Measurements from ENCODE around the gene ARHGAP21.

Gene ARHGAP21

GRCh38 chr10:24590697-24591457 lies 132.8 kb downstream of the ARHGAP21 start:
- no peak for DNase-seq (ENCODE audit: low read depth, low spot score)
- H3K27ac ChIP-seq: no peak overlapping the region

DNA sequence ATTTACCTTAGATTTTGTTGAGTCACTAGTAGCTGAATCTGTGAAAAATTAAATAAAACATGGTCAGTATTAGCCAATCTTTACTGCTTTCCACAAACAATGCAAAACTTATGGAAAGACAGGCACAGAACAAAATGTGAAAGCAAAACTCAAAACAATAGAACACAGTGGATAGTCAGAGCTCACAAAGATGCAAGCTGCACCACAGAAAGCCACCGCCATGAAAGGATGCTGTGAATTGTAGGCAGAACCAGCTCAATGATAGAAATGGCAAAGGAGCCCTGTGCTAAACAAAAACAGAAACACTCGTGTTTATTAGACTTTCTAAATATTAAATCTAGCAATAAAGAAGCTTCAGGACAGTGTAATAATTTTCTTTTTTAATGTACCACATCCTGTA lies 134.4 kb downstream of the ARHGAP21 start:
- DNase-seq (ENCODE audit: low read depth, low spot score): no peak
- H3K27ac ChIP-seq: no peak overlapping the region

DNA sequence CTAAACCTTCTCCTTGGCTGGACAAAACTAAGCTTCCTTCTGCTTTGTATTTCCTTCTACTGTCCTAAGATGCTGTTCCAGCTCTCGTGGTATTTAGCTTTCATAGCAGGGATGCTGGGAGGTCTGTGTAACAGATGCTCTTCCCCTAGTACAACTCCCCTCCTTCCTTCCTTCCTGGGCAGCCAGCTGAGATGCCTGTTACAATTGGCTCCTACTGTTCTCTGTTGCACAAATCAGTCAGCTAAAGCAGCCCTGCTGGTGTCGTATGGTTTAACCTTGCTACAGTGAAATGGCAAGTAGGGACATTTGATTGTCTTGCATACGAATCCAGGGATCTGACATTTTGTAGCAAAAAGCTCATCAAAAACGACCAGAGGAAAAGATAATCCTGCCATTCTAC lies 143.8 kb downstream of the ARHGAP21 start:
- no peak for DNase-seq (ENCODE audit: low read depth, low spot score)
- no peak overlapping the region for H3K27ac ChIP-seq

GRCh38 chr10:24579448-24579847 lies 144.2 kb downstream of the ARHGAP21 start:
- no peak overlapping the region for H3K27ac ChIP-seq
- no peak for DNase-seq (ENCODE audit: low read depth, low spot score)

DNA sequence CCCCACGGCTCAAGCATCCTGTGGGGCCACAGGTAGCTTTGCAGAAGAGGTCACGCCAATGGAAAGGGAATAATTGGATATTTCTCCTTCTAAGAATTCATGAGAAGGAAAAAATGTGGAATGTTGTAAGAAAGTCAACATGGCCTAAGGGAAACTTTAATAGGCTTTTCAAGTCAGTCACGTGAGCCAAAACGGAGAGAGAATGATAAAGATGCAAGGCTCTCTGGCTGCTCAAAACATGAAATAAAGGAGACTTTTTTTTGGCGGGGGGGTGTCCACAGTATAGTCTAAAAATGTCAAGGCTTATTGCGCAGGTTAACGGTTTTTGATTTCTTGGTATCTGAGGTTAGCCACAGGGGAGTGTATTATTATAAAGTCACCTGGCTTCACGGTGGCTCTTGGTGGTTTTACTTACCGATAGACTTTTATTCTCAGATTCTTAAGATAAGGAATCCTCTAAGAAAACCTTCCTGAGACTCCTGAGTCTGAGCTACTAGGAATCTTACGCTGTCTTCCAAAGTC lies 148.1 kb downstream of the ARHGAP21 start:
- no peak overlapping the region for H3K27ac ChIP-seq
- no peak for DNase-seq (ENCODE audit: low read depth, low spot score)

DNA sequence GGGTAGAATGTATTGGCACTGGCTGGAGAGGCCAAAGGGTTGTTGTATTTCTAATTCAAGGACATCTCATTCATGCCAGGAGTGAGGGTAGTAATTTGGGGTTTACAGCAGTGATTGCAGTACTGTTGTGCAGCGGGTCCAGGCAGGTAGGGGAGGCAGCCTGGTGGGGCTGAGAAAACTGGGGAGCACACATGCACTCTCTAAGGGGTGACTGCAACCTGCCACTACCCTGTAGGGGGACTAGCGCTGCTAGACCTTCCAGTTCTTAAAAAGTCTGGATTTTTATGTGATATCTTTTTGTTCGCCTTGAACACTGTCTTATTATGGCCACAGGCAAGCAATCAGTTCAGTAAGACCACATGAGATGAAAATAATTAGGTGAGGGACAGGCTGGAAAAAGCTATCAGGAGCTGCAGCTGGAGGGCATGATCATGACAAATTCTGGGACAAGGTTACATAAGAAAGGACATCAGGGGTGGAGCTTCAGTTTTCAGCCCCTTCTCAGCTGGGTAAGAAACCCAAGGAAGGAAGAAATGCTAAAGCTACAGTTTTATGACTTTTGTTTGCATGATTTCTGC lies 149.0 kb downstream of the ARHGAP21 start:
- H3K27ac ChIP-seq: no peak overlapping the region

GRCh38 chr10:24574161-24574560 lies 149.5 kb downstream of the ARHGAP21 start:
- no peak for DNase-seq (ENCODE audit: low read depth, low spot score)
- H3K27ac ChIP-seq: no peak overlapping the region

More for the DNA sequence above, 149.0 kb downstream of the ARHGAP21 start:
- DNase-seq (ENCODE audit: low read depth, low spot score): no peak

DNA sequence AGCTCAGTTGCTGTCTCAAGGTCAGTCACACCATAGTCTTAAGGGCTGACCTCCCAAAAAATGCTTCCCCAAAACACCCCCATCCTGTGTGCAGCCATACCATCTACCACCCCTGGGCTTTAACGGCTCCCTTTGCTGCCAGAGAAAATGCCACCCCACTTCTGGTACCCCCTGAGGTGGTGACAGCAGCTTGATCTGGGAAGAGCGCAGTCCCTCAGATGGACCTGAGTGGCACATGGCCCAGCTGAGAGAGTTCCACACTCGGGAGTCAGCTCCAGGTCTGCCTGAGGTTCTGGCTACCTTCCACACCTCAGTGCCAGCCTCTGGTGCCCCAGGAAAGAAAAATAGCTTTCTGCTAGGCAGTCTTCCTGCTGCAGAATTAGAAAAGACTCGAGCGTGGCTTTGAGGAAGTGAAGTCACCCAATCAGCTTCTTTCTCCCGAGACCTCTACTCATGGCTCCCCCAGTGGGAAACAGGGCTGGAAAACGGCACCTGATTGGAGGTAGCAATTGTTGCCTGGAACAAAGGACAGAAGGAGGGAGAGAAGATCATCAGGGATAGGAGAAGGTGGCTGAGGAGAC lies 151.7 kb downstream of the ARHGAP21 start:
- H3K27ac ChIP-seq: no peak overlapping the region
- no peak for DNase-seq (ENCODE audit: low read depth, low spot score)

- no peak for DNase-seq (ENCODE audit: low read depth, low spot score)
- H3K27ac ChIP-seq: no peak overlapping the region
Observed at GRCh38 chr10:24570658-24571426, 152.8 kb downstream of the ARHGAP21 start.

DNA sequence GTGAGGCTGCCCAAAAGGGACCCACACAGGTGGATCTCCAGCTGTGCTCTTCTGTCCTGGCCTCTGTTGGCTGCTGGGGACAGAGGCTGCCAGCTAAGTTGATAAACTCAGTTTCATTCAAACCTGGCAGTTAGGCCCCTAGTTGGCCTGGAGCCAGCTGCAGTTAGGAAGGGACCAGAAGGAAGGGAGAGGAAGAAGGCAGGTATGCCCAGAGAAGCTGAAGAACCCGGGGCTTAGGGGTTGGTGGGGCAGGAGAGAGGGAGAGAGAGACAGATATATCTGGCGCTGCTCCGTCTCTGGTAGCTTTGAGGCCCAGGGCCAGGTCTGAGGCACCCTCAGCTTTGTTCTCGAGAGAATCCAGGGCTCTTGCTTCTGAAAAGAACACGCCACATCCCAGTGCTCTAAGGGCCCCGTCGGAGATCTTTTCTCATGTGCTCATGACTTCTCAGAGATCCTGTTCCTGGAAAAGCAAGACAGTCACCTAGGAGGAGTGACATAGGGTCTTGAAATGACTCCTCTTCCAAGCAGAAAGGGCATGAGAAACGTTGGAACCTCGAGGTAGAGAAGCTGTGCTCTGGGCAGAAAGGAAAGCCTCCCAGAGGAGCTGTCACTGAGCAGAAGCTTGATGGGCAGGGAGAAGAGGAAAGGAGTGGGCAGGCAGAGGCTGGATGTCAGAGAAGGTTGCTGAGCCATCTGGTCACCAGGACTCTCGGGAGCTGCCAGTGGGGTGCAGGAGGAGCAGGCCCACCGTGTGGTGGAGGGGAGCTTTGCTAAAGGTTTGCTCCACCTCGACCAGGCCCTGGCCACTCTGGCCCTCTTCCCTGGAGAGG lies 153.6 kb downstream of the ARHGAP21 start:
- DNase-seq (ENCODE audit: low read depth, low spot score): no peak
- no peak overlapping the region for H3K27ac ChIP-seq

GRCh38 chr10:24569330-24569796 lies 154.3 kb downstream of the ARHGAP21 start:
- H3K27ac ChIP-seq: no peak overlapping the region
- DNase-seq (ENCODE audit: low read depth, low spot score): no peak

DNA sequence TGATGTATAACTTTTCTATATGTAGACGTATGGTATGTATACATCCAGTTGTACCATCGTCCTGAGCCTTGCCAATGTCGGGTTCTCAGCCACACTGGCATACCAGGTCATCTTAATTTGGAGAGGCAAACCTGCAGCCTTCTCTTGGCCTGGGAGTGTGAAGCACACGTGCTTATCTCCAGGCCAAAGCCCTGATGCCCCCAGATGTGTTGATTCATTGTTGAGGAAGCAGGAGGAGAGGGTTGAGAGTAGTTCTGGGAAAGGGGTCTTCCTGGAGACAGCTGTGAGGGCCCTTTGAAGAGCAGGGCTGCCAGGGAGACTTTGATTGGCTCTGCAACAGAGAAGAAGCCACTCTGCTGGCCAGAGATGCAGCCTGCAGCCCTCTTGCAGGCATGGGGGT lies 155.6 kb downstream of the ARHGAP21 start:
- no peak for DNase-seq (ENCODE audit: low read depth, low spot score)
- no peak overlapping the region for H3K27ac ChIP-seq

DNA sequence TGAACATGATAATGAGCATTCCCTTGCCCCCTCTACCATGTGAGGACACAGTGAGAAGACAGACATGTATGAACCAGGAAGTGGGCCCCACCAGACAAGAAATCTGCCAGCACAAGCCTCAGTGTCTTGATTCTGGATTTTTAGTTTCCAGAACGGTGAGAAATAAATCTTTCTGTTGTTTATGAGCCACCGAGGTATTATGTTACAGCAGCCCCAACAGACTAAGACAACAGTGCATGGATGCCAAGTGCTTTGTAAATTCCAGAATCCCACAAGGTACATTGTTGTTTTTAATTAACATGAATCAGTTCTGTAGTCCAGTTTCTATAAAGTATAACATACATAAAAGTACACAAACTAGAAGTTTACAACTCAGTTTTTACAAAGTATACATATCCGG lies 162.2 kb downstream of the ARHGAP21 start:
- DNase-seq (ENCODE audit: low read depth, low spot score): no peak
- H3K27ac ChIP-seq: no peak overlapping the region

GRCh38 chr10:24556750-24557742 lies 166.6 kb downstream of the ARHGAP21 start:
- no peak for DNase-seq (ENCODE audit: low read depth, low spot score)
- no peak overlapping the region for H3K27ac ChIP-seq

- no peak overlapping the region for H3K27ac ChIP-seq
- DNase-seq (ENCODE audit: low read depth, low spot score): no peak
Observed at GRCh38 chr10:24556126-24556749, 167.4 kb downstream of the ARHGAP21 start.

DNA sequence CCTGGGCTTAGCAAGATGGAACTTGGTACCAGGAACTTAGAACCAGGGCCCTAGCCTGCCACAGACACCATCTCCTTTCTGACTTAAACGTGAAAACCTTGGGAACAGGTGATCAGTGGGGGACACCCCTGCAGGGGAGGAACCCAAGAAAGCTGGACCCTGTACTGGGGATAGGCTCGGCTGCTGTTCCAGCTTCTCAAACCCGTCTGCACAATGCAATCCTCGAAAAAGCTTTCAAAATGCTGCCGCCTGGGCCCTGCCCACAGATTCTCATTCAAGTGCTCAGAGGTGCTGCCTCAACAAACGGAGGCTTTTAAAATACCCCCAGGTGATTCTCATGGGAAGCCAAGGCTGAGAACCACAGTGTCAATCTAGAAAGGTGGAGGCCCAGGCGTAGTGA lies 169.7 kb downstream of the ARHGAP21 start:
- H3K27ac ChIP-seq: no peak overlapping the region
- no peak for DNase-seq (ENCODE audit: low read depth, low spot score)

- no peak overlapping the region for H3K27ac ChIP-seq
- no peak for DNase-seq (ENCODE audit: low read depth, low spot score)
Observed at GRCh38 chr10:24553051-24553612, 170.6 kb downstream of the ARHGAP21 start.

Data from epithelial cell of prostate (primary cell).